HG03565 (cell line): Measurements from ENCODE around the gene DPEP1.

Experiments
- ATAC-seq: cut with Tn5 transposase; IDR thresholded peaks from one replicate; pipeline ENCODE4 v1.9.1; 2021; ENCODE audit warnings: mild to moderate bottlenecking, moderate library complexity; ENCODE audit not compliant: unreplicated experiment

Gene DPEP1

DNA sequence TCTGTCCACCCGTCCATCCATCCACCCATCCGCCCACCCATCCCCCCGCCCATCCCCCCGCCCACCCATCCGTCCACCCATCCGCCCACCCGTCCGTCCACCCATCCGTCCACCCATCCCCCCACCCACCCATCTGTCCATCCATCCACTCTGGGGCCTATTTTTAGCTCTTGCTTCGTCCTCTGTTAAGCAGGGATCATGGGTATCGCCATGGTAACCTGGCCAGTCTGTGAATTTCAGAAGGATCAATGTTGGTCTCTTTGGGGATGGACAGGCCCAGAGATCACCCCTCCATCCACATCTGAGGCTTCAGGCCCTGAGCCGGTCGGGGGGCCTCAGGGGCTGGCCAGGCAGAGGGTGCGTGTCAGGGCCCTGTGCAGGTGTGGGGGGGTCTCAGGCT, 15.2 kb upstream of the DPEP1 start:
- no peak for ATAC-seq

DNA sequence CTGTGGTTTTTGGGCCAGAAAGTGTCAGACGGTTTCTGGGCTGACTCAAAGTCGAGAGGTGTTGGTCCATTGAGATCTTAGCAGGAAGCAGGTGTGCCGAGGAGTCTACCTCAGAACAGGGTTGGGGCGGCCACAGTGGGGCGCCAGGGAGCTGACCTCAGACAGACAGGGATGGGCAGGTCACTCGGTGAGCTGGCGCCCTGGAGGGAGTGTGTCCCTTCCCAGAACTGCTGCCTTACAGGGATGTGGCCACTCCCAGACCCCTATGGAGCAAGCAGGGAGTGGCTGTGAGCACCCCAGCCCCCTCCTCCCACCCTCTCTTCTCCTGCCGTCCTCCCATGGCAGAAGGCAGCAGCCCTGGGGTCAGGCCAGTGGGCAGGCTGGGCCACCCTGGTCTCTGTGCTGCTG, 14.0 kb upstream of the DPEP1 start:
- ATAC-seq, result no peak

DNA sequence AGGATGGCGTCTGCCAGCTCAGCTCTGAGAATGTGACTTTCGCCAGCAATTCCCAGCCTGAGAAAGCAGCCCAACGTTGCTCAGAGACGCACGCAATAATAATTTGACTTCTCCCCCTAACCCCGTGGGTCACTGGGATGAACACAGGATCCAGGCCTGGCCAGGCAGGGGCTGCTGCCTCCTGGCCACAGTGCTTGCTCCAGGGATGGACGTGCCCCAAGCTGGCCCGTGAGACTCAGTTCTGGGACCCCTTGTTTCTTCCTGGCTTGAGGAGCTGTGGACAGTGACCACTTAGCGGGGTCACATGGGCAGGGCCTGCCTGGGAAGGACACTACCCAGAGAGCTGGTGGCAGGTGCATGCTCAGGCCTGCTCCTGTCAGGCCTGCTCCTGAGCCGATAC, 13.5 kb upstream of the DPEP1 start:
- no peak for ATAC-seq

DNA sequence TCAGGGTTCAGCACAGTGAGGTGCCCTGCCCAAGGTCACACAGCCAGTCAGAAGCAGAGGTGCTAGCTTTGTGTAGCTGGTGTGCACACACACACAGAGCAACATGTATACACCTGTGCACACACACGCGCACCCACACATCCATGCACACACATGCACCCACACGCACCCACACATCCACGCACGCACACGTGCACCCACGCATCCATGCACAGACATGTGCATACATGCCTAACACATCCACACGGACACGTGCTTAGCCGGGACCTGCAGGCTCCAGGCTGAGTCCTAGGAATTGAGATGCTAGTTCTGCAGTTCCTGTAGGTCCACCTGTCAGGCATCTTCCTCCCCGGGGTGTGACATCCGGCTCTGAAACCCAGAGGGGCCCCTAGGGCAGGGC, 13.0 kb upstream of the DPEP1 start:
- no peak for ATAC-seq

DNA sequence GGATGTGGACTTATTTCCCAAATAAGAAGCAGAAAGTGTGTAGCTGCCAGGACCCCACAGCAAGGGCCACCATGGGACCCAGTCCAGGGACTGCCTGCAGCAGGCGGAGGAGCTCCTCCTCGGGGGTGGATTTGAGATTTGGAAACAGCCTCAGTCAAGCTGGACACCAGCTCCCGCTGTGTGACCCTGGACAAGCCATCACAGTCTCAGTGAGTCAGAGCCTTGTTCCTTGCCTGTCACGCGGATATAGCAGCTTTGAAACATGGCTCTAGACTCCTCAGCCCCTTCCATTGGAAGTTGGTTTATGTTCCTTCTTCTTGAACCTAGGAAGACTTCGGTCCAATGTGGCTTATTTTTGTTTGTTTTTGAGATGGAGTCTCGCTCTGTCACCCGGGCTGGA, 12.5 kb upstream of the DPEP1 start:
- no peak for ATAC-seq

DNA sequence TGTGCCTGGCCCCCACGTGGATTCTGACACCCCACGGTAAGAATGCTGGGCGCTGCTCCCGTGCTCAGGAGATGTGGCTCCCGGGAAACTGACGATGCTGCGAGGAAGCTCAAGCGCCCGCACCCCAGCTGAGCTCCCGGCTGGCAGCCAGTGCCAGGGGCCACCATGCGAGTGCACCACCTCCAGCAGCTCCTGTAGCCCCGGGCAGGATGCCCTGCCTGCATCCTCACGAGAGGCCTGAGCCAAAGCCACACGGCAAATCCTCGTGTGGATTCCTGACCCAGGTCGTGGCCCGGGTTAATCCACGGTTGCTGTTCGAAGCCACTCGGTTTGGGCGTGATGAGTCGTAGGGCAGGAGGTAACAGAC, 11.6 kb upstream of the DPEP1 start:
- no peak for ATAC-seq

DNA sequence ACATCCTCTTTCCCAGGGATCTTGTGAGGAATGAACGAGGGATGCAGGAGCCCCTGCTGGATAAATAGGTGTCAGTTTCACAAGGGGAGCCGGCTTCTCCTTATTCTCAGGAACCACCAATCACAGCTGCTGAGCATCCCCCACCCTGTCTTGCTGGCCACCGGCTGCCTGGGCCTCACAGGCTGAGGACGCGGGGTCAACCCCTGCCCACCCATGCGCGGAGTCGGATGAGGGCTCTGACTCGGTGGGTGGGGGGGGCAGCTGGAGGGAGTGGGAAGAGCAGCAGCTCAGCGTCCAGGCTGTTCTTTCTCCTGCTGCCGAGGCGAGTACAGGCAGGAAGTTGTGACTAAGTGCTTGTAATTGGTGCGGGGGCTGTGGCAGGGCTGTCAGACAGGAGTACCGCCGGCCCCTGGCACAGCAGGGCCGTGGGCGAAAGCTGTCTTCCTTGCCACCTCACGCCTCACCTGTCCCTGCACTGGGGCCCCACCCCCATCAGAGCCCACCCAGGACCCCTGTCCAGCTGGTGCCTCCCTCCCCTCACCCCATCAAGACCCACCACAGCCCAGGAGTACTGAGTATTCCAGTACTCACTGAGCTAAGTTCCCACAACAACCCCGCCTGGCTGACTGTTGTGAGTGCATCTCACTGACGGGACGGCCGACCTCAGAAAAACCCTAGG, 11.0 kb upstream of the DPEP1 start:
- no peak for ATAC-seq

DNA sequence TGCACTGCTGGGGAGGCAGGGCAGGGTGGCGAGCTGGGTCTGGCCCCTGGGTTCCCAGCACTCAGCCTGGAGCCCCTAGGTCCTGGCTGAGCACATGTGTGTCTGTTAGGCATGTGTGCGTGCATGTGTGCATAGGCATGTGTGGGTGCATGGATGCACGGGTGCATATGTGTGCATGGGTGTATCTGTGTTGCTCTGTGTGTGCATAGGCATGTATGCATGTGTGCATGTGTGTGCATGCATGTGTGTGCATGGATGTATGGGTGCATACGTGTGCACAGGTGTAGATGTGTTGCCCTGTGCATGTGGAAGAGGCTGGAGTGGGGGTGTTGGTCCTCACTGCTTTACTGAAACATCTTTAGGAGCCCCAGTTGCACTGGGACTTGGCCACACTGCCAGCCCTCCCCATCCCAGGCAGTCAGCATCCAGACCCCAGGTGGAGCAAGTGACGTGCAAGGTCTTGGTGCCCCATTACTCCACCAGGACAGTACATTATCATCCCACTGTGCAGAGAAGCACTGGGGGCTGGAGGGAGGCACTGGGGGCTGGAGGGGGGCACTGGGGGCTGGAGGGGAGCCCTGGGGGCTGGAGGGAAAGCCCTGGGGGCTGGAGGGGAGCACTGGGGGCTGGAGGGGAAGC, 10.4 kb upstream of the DPEP1 start:
- ATAC-seq, result no peak

DNA sequence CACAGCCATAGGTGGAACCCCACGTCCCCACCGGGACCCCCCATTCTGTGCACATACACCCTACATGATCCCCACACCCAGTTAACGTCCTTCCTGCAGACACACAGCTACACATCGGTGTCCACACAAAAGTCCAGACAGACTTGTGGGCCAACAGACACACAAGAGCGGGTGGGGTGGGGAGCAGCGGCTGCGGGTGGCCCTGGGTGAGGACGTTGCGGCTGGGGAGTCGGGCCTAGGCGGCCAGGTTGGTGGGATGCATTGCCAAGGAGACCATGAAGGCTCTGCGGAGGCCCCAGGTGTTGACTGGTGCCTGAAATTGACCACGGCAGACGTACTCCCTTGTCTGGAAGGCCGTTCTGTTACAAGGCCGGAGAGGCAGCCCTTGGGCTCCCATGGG, 8.7 kb upstream of the DPEP1 start:
- ATAC-seq, result no peak

DNA sequence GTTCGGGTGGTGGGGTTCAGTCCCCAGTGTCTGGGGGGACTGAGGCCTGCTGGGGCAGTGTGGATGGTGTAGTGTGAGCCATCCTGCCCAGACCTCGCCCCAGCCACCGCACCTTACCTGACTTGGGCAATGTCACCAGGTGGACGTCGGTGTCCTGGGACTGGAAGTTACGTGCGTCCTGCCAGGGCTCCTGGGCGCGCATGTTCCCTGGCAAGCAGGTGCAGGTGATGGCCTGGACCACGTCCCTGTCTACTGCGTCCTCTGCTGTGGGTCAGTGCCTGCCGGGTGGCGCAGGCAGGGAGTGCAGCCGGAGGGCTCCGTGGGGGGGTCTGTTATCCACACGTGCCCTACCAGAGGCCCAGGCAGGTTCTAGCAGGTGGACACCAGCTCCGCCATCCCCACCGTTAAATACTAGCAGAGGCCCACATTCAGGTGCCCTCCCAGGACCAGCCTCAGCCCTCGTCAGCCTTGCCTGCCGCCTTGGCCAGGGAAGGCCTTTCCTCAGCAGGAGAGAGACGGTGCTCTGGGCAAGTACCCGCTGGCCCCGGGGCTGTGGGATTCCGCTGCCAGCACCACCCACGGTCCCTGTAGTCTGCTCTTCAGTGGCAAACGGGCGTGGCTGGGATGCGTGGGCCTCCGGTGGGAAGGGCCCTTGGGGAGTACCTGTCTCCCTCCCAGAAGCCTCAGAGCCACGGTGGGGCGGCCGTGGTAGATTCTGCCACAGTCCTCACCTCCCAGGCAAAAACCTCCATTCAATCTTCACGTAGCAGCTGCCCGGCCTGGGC, 8.1 kb upstream of the DPEP1 start:
- no peak for ATAC-seq

DNA sequence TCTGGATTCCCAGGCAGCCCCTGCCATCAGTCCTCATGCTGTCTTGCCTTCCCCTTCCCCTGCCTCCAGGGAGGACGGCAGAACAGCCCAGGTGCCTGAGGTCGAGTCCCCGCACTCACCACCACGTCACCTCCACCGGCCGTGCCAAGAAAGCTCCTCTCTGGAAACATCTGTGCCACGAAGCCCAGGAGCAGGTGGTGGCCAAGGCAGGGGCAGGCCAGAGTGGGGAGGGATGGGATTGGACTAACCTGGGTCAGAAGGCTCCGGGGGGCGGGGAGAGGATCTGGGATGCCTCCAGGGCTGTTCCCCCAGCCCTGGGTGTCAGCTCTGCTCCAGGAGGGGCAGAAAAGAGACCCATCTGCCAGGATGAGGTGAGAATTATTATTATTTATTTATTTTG, 7.4 kb upstream of the DPEP1 start:
- ATAC-seq, result no peak

DNA sequence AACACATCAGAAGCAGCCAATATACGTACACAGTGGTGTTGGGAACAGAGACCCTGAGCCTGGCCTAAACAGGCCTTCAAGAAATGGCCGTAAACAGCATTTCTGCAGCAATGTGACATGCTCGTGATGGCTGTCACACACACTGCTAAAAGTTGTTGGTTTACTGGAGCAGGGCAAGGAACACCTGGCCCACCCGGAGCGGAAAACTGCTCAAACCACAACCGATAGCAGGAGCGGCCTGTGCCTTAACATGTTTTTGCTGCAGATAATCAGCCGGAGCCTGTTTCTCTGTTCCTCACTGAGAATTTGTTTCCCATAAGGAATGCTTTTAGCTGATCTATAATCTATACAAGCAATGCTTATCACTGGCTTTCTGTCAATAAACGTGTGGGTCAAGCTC, 6.0 kb upstream of the DPEP1 start:
- no peak for ATAC-seq

DNA sequence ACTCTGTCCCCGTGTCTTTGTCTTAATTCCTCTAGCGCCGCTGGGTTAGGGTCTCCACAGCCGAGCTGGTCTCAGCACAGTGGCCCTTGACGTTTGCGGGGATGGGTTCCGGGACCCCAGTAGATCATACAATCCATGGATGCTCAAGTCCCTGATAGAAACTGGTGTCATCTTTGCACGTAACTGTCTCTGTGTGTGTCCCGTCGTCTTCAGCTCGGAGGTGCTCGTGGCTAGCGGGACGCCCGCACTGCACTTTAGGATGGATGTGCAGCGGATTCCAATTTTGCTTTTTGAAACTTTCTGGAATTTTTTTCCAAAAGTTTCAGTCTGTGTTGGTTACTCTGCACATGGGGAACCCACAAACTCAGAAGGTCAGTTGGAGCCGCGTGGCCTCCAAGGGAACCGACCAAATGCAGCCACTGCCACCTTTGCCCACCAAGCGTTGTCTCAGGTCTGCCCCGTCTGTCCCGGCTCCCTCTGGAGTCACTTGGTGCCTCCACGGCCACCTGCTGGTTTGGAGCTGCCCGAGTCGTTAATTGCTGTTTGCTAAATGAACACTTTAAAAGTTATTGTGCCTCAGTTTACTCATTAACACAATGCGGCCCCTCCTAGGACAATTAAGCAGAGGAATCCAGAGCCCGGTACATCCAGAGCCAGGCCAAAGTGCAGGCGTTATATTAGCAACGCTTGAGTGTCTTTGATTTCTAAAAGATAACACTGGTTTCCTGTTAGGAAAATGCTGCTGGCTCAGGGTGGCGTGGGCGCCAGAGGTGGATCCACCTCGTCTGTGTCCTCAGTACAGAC, 5.3 kb upstream of the DPEP1 start:
- no peak for ATAC-seq

DNA sequence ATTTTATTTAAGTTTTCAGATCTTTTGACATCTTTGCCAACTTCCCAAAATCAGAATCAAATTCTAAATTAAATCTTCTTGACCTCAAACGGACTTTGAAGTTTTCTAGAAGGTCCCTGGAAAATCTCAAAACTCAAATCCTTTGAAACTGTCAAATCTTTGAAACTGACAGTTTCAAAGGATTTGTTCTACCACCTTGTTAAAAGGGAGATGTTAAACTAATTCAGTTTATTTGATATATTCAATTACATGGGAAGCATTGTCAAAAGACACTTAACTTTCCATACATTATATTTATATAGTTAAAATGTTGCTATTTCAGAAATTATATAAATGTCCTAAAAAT, 3.4 kb upstream of the DPEP1 start:
- no peak for ATAC-seq

DNA sequence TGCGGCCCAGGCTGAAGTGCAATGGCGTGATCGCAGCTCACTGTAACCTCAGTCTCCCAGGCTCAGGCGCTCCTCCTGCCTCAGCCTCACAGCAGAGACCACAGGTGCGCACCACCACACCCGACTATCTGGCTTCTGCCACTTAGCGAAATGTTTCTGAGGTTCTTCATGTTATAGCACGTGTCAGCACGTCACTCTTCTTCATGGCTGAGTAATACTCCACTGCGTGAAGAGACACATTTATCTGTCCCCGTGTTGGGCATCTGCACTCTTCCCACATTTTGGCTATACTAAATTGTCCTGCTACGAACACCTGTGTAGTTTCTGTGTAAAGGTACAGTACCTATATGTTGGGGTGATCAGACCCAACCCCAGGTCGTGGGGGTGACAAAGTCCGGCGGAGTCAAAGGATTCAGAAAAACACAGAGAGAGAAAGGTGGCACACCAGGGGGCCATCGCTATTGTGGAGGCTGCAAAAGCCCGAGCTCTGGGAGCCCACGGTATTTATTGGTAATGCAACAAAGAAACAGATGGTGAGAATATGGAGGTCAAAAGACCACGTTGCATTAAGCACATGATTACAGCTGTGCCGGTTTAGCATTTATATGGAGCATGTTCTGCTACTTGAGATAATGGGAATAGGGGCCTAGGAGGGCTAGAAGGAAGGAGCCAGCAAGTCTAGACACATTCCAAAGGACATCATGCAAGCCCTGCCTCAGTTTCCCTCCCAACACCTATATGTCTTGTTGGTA, 851 bp upstream of the DPEP1 start:
- no peak for ATAC-seq

DNA sequence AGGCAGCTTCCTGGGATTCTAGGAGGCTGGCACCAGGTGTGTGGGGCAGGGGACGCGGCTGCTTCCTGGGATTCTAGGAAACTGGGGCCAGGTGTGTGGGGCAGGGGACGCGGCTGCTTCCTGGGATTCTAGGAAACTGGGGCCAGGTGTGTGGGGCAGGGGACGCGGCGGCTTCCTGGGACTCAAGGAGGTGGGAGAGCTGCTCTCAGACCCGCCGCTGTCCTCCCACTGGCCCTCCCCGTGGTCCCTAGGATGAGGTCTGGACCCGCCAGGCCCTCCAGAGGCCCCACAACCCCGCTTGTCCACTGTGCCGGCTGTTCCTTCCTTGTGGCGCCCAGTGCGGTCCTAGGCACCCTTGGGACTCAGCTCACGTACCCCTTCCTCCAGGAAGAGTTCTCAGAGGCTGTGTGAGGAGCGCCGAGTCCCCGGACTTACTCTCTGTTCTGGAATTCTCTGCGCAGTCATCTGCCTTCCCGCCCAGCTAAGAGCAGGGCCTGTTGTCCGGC, 565 bp downstream of the DPEP1 start:
- ATAC-seq, result no peak

DNA sequence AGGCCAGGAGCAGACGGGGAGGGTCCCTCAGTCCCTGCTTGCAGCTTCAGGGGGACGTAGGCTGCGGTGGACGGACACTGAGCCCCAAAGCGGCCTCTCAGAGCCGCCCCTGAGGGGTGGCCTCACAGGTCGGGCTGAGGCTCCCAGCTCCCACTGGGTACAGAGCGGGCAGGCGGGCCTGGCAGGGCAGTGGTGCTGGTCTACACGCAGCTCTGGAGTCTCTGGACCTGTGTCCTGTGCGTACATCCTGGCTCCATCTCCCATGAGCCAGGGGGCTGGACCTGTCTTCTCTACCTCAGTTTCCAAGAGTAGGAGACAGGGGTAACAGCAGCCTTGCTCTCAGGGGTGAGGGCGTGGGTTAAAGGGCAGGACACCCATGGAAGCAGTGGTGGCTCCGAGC, 1.7 kb downstream of the DPEP1 start:
- no peak for ATAC-seq

DNA sequence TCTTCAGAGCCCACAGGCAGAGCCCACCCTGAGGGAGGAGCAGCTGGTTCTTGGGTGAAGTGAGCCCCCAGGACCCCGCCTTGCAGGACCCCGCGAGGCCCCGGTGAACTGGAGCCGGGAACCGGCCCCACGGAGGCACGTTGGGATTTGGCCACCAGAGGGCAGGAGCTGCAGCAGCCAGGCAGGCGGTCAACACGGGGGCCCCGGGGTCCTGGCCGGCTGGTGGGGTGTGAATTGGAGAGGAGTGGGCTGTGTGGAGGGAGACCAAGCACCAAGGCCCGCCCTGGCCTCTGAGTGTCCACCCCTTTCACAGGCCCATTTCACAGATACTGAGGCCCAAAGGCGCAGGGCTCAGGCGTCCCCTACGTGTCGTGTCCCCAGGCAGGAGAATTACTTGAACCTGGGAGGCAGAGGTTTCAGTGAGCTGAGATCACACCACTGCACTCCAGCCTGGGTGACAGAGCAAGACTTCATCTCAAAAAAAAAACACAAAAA, 2.2 kb downstream of the DPEP1 start:
- no peak for ATAC-seq

DNA sequence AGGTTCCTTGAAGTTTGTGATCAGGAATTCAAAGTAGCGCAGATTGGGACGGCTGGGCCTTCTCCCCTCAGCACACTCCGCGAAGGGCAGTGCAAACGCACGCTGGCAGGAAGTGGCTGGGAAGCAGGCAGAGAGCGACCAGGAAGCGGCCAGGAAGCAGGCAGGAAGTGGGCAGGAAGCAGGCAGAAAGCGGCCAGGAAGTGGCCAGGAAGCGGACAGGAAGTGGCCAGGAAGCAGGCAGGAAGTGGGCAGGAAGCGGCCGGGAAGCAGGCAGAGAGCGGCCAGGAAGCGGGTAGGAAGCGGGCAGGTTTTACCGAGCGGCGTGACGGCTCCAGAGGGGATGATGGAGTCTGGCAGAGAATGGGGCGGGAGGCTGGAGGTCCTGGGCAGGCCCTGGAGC, 3.2 kb downstream of the DPEP1 start:
- ATAC-seq, result no peak

DNA sequence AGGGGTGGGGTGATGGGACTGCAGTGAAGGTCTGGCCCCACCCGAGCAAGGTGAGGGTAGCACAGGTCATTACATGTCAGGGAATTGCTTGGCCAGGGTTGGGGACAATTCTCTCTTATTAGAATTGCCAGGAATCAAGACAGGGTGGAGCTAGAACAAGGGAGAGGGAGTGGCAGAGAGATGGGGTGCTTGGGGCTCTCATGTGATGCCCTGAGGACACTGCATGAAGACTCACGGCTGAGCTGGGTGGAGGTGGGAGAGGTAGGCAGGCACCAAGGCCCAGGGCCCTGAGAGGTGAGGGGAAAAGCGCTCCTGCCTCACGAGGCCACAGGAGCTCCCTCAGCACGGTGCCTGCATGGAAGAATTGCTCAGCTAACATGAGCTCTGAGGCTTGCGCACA, 3.6 kb downstream of the DPEP1 start:
- no peak for ATAC-seq
